Brain microvascular endothelial cell (primary cell): ENCODE data around the gene RTN4RL1.

Source experiments
- DNase-seq: peaks from one replicate; pipeline ENCODE4 v3.0.0-alpha.2; 2020
- H3K27ac ChIP-seq: fragments of 250-450 bp; sonication (Bioruptor Pico); 2 replicates; pipeline ENCODE4 v1.5.1; 2020; ENCODE audit warnings: mild to moderate bottlenecking, moderate library complexity
- H3K27me3 ChIP-seq: fragments of 250-450 bp; sonication (Bioruptor Pico); replicated peaks from 2 replicates; pipeline ENCODE4 v1.5.1; 2020; ENCODE audit warnings: mild to moderate bottlenecking
- H3K36me3 ChIP-seq: fragments of 250-450 bp; sonication (Bioruptor Pico); replicated peaks from 2 replicates; pipeline ENCODE4 v1.5.1; 2020; ENCODE audit warnings: mild to moderate bottlenecking
- H3K4me3 ChIP-seq: 2 replicates; pipeline ENCODE4 v1.5.1; 2011; ENCODE audit warnings: low read depth, mild to moderate bottlenecking, control low read depth, low read length, moderate library complexity
- CTCF ChIP-seq: IDR thresholded peaks from 2 replicates; pipeline ENCODE4 v1.5.1; 2011; ENCODE audit warnings: low read depth, mild to moderate bottlenecking, moderate library complexity, low read length, control low read depth, inconsistent platforms; ENCODE audit errors: missing control alignments
- in situ Hi-C: cut with HindIII; loops from 2 replicates; pipeline ENCODE4 v1.10.0; 2017; ENCODE audit warnings: low sequenced_read_pairs, low pct_ligation_motif_present

RTN4RL1 gene

GRCh38 chr17:2009737-2010136, 15.4 kb downstream of the RTN4RL1 start:
- Histone ChIP-seq H3K36me3 (no peaks in the 10 kb centered on the region), H3K27me3 (no peaks in the 10 kb centered on the region), H3K4me3 (no peak overlapping the region), H3K27ac (no peak overlapping the region)
- no peak for DNase-seq
- no peak for TF ChIP-seq CTCF
- in situ Hi-C loops = no loop called here

- in situ Hi-C loops = no loop called here
- TF ChIP-seq CTCF = no peak
- H3K4me3 ChIP-seq = no peak overlapping the region
- no peak for DNase-seq
- H3K27ac ChIP-seq = no peak overlapping the region
- H3K36me3 ChIP-seq = no peaks in the 10 kb centered on the region
- no peaks in the 10 kb centered on the region for H3K27me3 ChIP-seq
Observed at GRCh38 chr17:2008332-2009126, 16.6 kb downstream of the RTN4RL1 start.

GRCh38 chr17:2004435-2004952, 20.6 kb downstream of the RTN4RL1 start:
- Histone ChIP-seq H3K4me3 (no peak overlapping the region), H3K36me3 (no peaks in the 10 kb centered on the region), H3K27me3 (no peaks in the 10 kb centered on the region), H3K27ac (no peak overlapping the region)
- DNase-seq = no peak
- in situ Hi-C loops = no loop called here
- no peak for TF ChIP-seq CTCF

GRCh38 chr17:2003525-2003924, 21.6 kb downstream of the RTN4RL1 start:
- Histone ChIP-seq H3K27me3 (no peaks in the 10 kb centered on the region), H3K36me3 (no peaks in the 10 kb centered on the region), H3K4me3 (no peak overlapping the region), H3K27ac (no peak overlapping the region)
- TF ChIP-seq CTCF = no peak
- DNase-seq = no peak
- in situ Hi-C loops = no loop called here

- no peak overlapping the region for H3K27ac ChIP-seq
- no peaks in the 10 kb centered on the region for H3K36me3 ChIP-seq
- no peaks in the 10 kb centered on the region for H3K27me3 ChIP-seq
- TF ChIP-seq CTCF = no peak
- in situ Hi-C loops = no loop called here
- no peak overlapping the region for H3K4me3 ChIP-seq
- DNase-seq = no peak
Observed at GRCh38 chr17:2002767-2003329, 22.3 kb downstream of the RTN4RL1 start.
